Neural progenitor cell (in vitro differentiated cells): Measurements from ENCODE around the gene TSPAN5.

Experiments
- CTCF ChIP-seq: fragments of 200-600 bp; sonication (generic); IDR thresholded peaks from 2 replicates; pipeline ENCODE4 v1.5.1; 2017; ENCODE audit warnings: antibody characterized with exemption, mild to moderate bottlenecking
- EZH2 ChIP-seq: fragments of 200-600 bp; sonication (generic); IDR thresholded peaks from 2 replicates; pipeline ENCODE4 v1.6.1; 2017; ENCODE audit warnings: antibody characterized with exemption, mild to moderate bottlenecking, moderate library complexity

- TF ChIP-seq EZH2 (no peak), CTCF (no peak)
Measured at GRCh38 chr4:98656886-98657285, 1.5 kb downstream of the TSPAN5 start.
